HuH-7 (cell line): ENCODE measurements around the gene HIVEP2.

Experiments used
- DNase-seq: peaks from one replicate; pipeline ENCODE4 v3.0.0; 2011; ENCODE audit warnings: low spot score

The HIVEP2 gene

GRCh38 chr6:142735204-142735603 lies 209.8 kb downstream of the HIVEP2 start:
- DNase-seq = no peak

- DNase-seq = no peak
Measured at GRCh38 chr6:142732790-142733189, 212.2 kb downstream of the HIVEP2 start.

- no peak for DNase-seq
Measured at GRCh38 chr6:142731611-142732010, 213.4 kb downstream of the HIVEP2 start.

- no peak for DNase-seq
Measured at GRCh38 chr6:142729618-142730017, 215.4 kb downstream of the HIVEP2 start.

- peak; percentile 23 for DNase-seq
Measured at GRCh38 chr6:142728910-142729481, 216.0 kb downstream of the HIVEP2 start.

DNA sequence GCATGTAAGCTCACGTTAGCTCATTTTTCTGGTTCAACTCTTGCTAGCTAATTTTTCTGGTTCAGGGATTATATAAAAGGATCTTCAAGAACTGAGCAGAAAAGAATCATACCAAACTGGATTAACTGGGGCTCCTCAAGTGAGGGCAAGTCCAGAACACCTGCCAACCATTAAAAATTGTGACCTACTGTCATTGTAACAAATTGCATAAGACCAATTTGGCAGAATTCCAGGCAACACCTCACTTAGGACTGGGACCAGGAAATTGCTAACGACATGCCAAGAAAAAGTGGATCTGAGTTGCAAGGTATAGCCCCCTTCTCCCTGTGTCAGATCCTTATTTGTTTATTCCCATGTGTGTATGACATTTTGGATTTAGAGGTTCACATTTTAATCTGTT lies 216.6 kb downstream of the HIVEP2 start:
- no peak for DNase-seq

- DNase-seq = no peak
Measured at GRCh38 chr6:142726616-142727015, 218.4 kb downstream of the HIVEP2 start.

DNA sequence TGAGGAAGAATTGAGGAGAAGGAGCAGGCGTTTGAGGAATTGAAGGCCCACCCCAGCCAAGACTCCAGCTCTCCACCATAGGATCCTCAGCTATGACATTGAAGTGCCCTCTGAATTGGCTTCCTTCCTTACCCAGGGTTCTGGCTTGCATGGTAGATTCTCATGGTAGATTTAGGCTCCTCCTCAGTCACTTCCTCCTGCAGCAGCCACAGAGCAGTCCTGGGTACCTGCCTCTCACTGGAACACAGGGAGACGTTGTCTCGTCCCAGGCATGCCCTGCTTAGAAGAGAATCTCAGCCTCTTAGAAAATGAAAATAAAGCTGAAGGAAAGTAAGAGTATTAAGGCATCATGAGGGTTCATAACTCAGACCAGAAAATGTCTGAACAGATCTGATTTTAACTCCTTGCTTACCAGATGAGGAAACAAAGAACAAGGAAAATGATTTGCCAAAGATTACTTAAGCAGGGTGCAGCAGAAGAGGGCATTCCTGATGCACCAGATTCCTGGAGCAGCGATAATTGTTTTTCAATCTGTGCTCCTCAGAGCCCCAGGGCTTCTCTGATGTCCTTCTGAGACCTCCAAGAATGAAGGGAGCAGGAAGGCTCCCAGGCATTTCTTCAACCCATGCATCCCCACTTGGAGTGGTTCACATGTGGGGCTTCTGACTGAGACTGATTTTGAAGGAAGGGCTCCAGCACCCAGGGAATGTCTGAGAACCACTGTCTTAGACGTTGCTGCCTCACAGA lies 219.8 kb downstream of the HIVEP2 start:
- DNase-seq = no peak

DNA sequence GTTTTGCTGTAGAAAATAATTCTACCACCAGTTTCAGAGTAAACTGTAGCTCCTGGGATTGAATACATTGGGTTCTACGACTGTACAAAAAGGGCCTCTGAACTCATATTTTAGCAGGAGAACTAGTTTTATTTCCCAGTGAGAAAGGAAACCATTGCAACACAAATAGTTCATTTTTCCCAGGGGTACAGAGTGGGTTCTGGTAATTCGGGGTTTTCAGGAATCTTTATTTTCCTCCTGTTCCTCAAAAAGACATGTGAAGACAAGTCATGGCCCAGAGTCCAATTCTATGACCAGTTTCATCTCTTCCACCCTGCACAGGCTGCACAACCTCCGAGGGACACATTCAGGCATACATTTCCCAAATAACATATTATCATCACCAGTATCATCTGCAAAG lies 222.1 kb downstream of the HIVEP2 start:
- no peak for DNase-seq

- DNase-seq = no peak
Measured at GRCh38 chr6:142722012-142722411, 223.0 kb downstream of the HIVEP2 start.

DNA sequence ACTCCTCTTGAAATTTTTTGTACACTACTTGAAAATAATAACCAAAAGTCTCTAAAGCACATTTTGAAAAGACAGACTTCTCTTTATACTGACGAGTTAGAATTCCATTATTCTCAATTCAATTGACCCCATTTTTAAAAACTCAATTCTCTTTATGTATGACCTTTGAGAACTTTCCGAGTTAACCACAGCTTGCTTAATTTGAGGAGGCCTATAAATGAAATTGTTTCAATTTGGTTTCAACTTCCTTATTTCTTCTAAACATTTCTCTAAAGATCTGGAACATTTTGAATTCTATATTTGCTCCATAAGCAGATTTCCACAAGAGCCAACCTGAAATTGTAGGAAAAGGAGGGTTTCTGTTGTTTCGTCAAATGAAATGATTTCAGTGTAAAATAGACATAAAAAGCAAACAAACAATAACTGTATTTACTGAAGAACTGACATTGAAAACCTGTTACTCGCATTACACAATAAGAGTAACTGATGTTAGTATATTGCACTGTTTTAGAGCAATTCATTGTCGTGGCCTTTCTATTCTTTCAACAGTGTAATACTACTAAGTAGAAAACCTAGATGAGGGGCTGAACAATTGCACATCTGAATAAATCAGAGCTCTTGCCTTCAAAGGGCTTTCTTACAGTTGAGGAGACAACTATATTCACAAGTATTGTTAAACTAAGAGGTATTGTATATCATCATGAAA lies 223.6 kb downstream of the HIVEP2 start:
- DNase-seq = no peak

- no peak for DNase-seq
Measured at GRCh38 chr6:142718667-142719191, 226.2 kb downstream of the HIVEP2 start.

DNA sequence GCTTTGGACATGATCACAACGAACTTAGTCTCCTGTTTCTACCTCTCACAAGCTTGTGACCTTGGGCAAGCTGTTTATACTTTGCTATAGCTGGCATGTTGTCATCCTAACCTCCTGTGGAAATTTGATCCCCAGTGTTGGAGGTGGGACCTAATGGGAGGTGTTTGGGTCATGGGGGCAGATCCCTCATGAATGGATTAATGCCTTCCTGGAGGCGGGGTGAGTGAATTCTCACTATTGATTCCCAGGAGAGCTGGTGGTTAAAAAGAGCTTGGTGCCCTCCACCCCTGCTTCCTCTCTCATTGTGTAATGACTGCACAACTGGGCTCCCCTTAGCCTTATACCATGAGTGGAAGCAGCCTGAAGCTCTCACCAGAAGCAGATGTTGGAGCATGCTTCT lies 228.9 kb downstream of the HIVEP2 start:
- peak; percentile 28 for DNase-seq

- no peak for DNase-seq
Measured at GRCh38 chr6:142714951-142715785, 229.8 kb downstream of the HIVEP2 start.

GRCh38 chr6:142713959-142714358 lies 231.0 kb downstream of the HIVEP2 start:
- no peak for DNase-seq

- DNase-seq = no peak
Measured at GRCh38 chr6:142712231-142712630, 232.7 kb downstream of the HIVEP2 start.

DNA sequence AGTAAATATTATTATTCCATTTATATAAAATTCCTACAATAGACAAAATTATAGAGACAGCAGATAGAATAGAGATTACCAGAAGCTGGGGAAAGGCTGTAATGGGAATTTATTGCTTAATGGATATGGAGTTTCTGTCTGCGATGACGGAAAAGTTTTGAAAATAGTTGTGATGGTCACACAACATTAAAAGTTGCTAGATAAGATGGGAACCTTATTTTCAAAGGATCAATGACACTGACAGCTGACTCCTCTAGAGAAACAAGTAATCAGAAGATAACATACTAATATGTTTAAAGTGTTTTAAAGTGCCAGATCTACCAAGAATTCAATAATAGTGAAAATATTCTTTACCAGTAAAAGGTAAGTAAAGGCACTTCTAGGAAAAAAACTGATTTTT lies 236.3 kb downstream of the HIVEP2 start:
- no peak for DNase-seq

- no peak for DNase-seq
Measured at GRCh38 chr6:142707255-142707654, 237.7 kb downstream of the HIVEP2 start.

GRCh38 chr6:142706210-142706609 lies 238.8 kb downstream of the HIVEP2 start:
- no peak for DNase-seq

DNA sequence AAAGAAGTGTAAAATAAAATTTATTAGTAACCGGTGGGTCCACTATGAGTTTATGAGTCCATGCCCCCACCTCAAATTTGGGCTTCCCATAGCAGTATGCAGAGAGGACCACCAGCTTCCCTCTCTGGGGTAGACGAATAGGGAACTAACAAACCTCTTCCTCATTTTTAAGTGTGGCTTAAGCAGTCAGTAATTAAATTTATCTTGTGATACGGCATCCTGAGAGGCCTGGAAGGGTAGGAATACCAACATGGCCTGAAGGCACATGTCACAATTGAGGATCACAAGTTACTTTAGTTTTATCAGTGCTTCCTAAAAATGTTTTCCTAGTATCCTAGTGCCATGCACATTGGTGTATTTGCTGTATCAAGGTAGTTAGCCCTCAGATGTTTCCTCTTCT lies 239.9 kb downstream of the HIVEP2 start:
- no peak for DNase-seq

- no peak for DNase-seq
Measured at GRCh38 chr6:142702501-142703460, 242.2 kb downstream of the HIVEP2 start.
